ENCODE measurements around the gene SLC25A38.

SLC25A38 gene

DNA sequence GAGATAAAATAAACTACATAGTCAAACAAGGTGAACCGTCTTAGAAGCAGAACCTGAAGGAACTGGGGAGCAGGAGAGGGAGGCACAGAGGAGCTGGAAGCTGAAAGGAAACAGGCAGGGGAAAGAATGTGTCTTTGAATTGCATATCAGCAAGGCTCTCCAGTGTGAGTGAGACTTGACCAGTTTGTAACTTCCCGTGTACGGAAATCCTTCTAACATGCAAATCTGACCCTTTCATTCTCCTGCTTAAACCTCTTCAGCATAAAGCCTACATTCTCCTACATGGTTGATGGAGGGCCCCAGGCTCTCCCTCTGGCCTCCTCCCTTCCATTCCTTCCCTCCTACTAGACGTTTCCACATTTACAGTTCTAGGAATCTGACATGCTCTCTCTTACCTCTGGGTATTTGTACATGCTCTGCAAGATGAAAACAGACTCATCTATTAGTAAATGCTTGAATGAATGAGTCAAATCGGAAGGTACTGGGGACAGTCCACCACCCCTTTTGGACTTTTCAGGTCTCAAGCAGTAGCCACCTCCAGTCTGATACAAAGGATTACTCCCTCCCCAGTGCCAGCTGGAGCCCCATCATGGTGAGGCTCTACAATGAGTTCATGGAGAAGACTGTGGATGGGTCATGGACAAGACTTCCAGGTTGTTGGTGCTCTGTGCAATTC lies 6.1 kb upstream of the SLC25A38 start:
- no peak for DNase-seq (ENCODE audit: low read depth)

DNA sequence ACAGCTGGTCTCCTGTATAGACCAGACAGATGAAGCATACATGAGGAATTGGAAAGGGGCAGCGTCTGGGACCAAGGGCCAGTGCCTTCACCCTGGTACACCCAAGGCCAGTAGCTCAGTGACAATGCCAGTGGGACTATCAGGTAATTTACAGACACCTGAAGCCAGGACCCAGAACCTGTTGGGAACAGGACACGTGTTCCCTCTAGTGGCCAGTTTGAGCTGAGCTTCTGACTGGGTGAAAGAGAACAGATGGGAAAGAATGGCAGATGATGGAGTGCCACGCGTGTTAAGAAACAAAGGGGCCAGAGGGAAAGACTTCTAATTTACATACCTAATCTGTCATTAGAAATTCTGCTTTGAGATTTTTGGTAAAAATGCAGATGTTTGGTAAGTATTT lies 5.1 kb upstream of the SLC25A38 start:
- peak; percentile 36 for DNase-seq (ENCODE audit: low read depth)

DNA sequence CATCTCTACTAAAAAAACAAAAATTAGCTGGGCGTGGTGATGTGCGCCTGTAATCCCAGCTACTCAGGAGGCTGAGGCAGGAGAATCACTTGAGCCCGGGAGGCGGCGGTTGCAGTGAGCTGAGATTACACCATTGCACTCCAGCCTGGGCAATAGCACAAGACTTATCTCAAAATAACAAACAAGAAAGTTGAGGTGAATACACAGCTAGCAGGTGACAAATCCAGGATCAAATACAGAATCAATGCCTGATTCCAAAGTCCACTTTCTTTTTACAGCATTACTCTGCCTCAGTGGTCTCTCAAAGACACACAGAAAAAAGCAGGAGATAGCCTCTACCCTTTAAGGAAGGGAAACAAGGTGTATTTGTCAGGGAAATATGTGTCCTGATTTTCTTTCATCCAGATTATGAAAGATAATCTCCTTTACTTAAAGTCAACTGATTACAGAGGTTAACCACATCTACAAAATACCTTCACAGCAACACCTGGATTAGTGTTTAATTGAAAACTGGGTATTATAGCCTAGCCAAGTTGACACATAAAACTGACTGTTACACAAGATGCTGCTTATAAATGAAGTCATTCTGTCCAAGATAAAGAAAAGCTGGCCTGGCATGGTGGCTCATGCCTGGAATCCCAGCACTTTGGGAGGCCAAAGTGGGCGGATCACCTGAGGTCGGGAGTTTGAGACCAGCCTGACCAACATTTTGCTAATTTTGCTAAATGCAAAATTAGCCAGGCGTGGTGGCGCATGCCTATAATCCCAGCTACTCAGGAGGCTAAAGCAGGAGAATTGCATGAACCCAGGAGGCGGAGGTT lies 4.0 kb upstream of the SLC25A38 start:
- no peak for DNase-seq (ENCODE audit: low read depth)

DNA sequence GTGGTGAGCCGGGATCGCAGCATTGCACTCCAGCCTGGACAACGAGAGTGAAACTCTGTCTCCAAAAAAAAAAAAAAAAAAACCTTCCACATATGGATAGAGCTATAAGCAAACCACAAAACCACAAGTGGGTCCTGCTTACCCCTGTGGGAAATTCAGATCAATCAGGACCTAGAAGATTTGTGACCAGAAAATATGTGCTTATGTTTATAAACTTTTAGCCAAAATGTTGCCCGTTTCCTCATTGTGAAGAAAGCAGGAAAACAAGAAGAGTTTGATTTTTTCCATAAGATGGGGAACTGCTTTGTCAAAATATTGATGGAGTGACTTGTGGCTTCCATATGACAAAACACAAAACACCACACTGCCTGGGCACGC lies 3.4 kb upstream of the SLC25A38 start:
- no peak for DNase-seq (ENCODE audit: low read depth)

DNA sequence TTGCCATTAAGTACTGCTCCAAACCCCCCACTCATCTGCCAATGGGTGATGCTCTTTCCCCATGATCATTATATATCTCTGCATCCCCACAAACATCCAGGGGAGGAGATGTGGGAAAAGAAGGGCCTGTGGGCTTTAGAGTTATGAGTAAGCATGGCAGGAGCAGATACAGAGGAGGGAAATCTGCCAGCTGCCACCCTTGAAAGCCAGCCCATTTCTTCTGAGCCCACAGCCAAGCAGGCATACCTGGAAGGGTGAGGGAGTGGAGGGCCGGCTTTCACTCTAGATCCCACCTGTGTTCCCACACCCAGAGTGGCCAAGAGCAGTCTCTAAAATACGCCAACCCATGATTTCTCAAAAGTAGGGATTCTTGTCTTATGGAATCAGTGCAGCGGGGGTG lies 1.7 kb upstream of the SLC25A38 start:
- DNase-seq (ENCODE audit: low read depth) = no peak

DNA sequence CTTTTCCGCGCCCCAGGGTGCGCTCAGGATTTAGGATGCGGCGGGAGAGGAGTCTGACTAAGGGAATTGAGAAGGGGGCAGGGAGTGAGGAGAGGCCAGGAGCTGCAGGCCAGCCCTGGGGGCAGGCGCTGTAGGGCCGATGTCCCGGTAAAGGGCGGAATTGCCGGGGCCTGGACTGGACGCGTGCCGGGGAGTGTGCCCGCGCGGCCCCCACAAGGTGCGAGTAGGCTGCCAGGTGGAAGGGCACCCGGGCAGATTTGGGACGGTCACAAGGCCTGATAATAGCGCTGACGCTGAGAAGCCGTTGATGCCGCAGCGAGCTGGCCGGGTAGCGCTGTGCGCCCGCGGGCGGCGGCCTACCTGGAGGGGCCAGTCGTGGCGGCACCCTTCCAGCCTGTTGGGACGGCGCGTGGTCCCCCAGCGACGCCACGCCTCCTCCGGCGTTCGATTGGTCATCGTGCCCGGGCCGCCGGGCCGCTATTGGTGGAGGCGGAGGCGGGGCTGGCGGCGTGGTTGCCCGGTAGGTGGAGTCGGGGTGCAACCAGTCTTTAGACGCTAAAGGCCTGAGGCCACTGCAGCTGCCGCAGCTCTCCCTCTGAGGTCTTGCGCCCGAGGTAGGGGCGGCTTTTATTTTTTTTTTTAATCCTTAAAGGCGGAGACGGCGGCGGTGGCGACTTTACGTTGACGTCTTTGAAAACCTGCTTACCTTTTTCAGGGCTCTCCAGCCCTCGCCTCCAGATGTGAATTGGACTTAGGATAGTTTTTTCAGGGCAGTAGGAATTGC lies 903 bp downstream of the SLC25A38 start:
- peak; percentile 92 for DNase-seq (ENCODE audit: low read depth)

DNA sequence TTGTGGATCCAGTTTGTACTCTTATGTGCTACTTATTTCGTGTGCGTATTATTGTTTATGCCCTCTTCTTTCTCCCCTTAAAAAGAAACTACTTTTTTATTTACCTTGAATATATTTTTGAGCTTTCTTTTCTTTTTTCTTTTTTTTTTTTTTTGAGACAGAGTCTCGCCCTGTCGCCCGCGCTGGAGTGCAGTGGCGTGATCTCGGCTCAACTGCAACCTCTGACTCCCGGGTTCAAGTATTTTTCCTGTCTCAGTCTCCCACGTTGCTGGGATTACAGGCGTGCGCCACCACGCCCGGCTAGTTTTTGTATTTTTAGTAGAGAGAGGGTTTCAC lies 1.5 kb downstream of the SLC25A38 start:
- DNase-seq (ENCODE audit: low read depth) = no peak

DNA sequence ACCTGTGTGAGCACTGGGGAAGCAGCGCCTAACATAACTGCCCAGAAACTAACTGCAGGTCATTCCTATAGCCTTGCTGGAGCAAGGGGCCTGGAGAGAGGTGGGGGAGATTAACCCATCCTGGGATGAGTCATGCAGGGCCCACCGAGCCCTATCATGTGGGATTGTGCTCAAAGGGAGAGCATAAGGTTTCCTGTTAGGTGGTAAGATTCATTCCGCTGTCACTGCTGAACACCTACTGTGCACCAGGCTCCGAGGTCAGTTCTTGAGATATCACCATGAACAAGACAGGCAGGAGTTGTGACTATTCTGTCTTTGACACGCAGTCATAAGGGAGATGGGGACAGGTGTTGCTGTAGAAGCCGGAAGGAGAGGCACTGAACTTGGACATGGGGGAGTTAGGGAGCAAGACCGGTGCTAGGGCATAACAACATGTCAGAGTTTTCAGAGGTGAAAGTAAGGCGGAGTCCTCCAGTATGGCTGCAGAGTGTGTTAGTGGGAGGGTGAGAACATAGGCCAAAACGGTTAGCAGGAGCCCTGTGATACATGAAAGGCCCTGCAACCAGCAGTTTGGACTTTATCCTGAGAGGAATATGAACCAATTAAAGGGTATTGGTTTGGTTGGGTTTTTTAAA lies 2.4 kb downstream of the SLC25A38 start:
- DNase-seq (ENCODE audit: low read depth) = no peak

DNA sequence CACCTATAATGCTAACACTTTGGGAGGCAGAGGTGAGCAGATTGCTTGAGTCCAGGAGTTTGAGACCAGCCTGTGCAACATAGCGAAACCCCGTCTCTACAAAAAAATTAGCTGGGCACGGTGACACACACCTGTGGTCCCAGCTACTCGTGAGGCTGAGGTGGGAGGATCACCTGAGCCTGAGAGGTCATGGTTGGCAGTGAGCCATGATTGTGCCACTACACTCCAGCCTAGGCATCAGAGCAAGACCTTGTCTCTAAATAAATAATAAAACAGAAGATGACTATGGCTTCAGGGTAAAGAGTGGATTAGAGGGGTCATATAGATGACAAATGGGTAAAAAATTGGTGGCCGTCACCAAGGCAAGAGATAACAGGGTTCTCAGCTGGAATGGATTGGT lies 3.1 kb downstream of the SLC25A38 start:
- DNase-seq (ENCODE audit: low read depth) = no peak

DNA sequence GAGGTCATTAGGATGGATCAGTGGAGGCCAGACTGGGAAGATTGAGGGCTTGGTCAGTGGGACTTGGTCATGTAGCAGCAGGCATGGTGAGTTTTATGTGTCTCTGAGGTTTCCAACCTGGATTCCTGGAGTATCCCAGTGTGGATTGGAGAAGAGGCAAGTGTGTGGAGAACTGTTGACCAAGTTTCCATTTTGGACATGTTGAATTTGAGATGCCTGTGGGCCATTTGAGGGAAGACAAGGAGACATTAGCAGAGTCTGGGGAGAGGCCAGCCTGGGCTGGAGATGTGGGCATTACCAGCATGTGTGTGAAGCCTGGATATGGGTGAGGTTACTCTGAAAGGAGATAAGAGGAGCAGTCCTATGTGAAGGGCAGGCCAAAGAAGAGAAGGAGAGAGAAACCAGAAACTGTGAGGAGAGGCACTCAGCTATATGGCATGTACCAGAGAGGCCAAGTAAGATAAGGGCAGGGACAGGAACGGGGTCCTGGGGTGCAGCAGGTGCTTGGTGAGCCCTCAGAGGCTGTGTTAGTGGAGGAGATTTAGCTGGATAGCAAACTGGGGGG lies 4.3 kb downstream of the SLC25A38 start:
- DNase-seq (ENCODE audit: low read depth) = no peak

DNA sequence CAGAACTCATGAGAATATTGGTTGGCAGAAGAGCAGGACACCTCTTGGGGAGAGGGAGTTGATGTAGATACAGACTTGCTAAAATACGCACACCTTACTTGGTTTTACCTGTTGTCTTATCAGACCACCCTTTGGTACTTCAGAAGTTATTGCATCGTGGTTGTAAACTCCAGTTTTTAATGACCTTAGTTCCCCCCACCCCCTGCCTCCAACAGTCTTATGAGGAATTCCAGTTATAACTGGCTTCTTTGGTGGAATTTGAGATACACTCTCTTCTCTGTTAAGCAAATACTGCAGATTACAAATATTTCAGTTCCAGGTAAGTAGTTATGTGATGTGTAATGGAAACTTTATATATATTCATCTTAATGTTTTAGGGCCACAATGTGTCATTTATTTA lies 5.0 kb downstream of the SLC25A38 start:
- no peak for DNase-seq (ENCODE audit: low read depth)

DNA sequence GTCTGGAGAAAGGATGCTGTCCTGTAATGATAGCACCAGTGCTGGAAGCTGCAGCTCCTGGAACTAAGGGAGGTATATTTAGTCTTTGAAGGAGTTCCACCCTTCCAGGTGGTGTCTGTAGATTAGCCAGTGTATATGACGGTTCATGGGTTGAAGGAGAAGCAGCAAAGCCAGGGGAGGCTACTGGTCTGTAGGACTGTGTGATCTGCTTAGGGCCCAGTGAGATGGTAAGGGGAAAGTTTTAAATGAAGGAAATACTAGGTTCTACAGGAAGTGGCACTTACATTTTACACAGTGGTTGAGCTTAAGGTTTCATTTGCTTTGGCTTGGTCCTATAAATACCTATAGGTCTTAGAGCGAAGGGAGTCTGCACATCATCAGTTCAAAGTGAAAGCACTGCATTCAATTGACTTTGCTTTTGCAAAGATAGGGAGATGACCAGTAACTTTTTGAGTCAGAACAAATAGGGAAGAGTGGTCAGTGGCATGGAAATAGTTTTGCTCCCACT lies 5.6 kb downstream of the SLC25A38 start:
- no peak for DNase-seq (ENCODE audit: low read depth)

DNA sequence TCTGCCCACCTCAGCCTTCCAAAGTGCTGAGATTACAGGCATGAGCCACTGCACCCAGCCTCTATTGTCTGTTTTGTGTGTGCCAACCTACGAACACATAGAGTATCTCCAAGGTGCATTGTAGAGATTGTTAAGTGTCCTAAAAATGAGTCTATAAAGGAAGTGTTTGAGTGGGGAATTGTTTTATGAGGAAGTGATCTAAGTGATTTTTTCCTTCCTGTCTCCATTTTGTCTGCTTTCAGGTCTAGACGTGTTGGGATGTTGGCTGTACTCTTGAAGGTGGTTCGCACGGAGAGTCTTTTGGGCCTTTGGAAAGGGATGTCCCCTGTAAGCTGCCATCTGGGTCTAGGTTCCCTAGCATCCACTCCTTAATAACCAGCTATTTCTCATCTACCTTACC lies 7.0 kb downstream of the SLC25A38 start:
- no peak for DNase-seq (ENCODE audit: low read depth)

DNA sequence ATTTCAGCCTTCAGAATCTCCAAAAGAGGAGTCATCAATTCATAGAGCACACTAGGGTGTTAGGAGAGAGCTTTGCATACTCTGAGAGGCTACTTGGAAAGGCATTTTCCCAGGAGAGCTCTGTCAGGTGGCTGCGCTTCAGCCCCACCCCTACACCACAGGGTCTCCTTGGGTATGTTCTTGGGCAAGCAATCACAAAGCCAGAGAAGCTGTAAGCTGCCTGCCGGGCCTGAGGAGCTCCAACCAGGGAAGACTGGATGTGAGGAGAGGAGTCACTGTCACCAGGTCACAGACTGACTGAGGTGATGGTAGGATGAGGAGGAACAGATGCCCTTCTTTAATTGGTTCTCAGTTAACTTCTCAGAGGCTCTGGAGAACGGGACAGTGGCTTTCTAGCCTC lies 13.5 kb downstream of the SLC25A38 start:
- DNase-seq (ENCODE audit: low read depth) = no peak

DNA sequence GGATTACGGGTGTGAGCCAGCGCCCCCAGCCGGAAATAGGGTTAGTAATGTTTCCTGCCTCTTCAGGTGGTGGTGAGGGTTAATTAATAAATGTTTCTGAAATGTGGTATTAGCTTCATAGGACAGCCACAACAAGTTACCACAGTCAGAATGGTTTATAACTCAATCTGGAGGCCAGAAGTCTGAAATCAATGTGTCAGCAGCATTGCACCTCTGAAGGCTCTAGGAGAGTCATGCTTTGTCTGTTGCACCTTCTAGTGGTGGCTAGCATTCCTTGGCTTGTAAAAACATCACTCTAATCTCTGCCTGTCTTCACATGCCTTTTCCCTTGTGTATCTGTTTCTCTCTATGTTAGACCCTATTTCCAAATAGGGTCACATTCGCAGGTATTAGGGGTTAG lies 15.5 kb downstream of the SLC25A38 start:
- no peak for DNase-seq (ENCODE audit: low read depth)

DNA sequence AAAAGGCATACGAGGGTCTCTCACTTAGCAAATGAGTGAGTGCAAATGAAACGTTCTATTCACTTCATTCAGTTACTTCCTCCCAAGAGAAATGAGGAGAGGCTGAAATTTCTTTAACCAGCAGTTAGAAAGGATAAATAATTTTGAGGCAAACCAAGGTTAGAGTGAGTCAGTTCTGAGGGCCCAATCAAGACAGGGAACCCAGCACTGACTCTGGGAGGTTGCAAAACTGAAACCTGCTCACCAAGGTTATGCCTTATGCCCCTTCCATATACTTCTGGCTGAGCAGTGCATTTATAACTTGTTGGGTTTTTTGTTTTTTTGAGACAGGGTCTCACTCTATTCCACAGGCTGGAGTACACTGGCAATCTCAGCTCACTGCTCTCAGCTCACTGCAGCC lies 18.8 kb downstream of the SLC25A38 start:
- no peak for DNase-seq (ENCODE audit: low read depth)

DNA sequence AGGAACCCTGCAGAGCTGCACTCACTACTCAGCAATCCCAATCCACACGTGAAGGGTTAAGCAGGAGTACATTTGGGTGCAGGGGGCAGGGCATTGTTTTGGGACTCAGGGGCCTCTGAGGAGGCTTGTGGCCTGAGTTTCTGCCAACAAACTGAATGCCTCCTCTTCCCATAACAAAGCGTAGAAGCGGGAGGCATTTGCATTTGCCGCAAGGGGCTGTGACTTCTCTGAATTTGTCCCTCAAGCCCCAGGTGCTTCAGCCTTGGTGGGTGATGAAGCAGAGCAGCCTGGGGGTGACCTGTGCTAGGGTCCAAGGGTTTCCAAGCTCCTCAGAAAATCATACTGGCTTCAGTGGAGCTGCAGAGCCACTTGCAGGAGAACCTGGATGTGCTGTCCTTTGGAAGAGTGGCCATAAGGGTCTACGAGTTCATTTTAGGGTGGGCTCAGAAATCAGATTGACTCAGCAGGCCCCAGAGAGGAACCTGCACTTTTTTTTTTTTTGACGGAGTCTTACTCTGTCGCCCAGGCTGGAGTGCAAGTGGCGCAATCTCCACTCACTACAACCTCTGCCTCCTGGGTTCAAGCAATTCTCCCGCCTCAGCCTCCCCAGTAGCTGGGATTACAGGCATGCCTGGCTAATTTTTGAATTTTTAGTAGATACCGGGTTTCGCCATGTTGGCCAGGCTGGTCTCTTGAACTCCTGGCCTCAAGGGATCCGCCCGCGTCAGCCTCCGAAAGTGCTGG lies 21.9 kb downstream of the SLC25A38 start:
- no peak for DNase-seq (ENCODE audit: low read depth)

DNA sequence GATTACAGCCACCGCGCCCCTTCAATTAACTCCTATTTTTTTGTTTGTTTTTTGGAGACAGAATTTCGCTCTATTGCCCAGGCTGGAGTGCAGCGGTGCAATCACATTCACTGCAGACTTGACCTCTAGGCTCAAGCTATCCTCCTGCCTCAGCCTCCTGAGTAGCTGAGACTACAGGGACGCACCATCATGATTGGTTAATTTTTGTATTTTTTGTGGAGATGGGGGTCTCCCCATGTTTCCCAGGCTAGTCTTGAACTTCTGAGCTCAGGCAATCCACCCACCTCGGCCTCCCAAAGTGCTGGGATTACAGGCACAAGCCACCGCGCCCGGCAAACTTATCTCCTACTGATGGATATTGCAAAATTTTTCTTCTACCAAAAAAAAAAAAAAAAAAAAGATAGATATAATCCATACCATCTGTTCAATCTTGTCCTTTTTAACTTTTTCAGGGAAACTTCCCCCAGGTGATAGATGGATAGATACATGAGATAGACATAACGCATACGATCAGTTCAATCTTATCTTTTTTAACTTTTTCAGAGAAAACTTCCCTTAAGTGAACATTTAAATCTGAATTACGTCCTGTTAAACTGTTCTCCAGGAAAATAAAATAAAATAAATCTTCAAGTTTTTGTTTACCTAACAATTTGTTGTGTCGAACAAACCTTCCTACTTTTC lies 22.7 kb downstream of the SLC25A38 start:
- DNase-seq (ENCODE audit: low read depth) = no peak

DNA sequence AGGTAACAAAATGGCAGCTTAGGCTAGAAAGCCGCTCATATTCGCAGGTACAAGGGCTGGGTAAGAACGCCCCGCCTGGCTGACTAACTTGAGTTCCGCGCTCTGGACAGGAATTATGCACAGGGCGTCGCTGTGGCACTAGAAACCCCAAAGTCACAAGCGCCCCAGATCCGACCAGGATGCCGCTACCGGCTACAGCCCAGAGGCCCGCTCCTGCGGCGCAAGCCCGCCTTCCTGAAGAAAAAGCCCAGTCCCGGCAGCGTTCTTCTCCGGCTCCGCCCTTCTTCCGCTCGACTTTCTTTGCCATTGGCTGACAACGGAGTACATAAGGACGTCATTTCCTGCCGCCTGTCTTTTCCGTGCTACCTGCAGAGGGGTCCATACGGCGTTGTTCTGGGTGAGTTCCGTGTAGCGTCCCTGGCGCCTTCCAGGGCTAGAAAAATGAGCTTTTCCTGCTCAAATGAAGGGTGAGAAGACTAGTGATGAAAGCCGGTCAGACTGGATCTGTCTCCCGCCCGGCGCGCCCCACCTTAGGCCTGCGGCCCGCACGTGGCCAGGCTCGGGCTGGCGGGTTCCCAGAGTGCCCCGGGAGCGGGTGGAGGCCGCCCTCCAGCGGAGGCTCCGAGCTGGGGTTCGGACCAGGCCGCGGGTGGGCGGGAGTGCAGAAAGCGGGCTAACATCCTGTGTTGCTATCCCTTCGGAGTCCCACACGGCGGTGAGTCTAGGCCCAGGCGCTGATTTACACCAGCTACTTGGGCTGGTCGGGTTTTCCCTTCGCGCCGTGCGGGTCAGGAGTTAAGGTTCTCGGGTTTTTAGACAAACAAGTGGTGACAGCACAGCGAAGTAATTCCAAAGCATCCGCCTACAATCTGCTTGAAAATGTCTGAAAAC lies 23.4 kb downstream of the SLC25A38 start, which contains the start of gene RPSA:
Gene RPSA (plus strand): TSS at position 353 of the 891 bp plus-strand sequence. CDS start 934 bp downstream, outside the sequence.
- DNase-seq (ENCODE audit: low read depth) = peak; percentile 95

DNA sequence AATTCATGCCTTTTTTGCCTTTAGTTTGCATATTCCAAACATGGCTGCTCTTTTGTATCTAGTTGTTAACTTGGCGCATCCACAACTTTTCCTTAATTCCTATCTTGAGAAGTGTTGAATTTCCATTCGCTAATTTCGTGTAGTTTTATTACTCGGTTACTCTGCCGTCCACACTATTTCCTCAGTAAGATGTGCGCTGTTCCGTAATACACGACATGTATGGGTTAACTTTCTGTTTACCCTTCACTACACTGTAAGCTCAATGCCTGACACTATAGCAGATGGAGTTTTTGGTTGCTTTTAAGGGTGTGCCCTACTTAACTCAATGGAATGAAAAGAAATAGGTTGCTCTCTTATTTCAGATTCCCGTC lies 24.1 kb downstream of the SLC25A38 start:
- no peak for DNase-seq (ENCODE audit: low read depth)
